ENCODE data around the gene CNTN4.
A peak's percentile ranks its signal among the peaks of the same experiment; 100 is the strongest.

The CNTN4 gene

GRCh38 chr3:2701471-2701870 is 602.8 kb downstream of the CNTN4 start:
- no peak for ATAC-seq
- Mint-ChIP-seq H3K4me3 (no peak overlapping the region), H3K36me3 (ENCODE audit: low read depth) (no peaks in the 10 kb centered on the region), H3K27ac (no peak overlapping the region), H3K27me3 (no peaks in the 10 kb centered on the region), H3K9me3 (no peaks in the 10 kb centered on the region), H3K4me1 (no peaks in the 10 kb centered on the region)
- no peak for DNase-seq

GRCh38 chr3:2706144-2706835 is 607.6 kb downstream of the CNTN4 start:
- DNase-seq, result no peak
- ATAC-seq, result no peak

DNA sequence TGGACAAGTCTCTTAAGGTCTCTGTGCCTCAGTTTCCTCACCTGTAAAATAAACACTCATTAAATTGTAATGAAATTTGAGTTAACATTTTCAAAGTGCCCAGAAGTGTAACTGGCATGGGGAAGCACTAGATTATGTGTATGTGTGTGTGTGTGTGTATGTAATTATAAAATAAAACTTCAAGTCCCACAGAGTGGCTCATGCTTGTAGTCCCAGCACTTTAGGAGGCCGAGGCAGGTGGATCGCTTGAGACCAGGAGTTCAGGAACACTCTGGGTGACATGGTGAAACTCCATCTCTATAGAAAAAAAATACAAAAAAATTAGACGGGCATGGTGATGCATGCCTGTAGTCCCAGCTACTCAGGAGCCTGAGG is 608.2 kb downstream of the CNTN4 start:
- H3K4me3 Mint-ChIP-seq, result no peak overlapping the region
- H3K27ac Mint-ChIP-seq, result no peak overlapping the region
- H3K9me3 Mint-ChIP-seq, result no peaks in the 10 kb centered on the region
- DNase-seq (no peak), ATAC-seq (no peak)
- no peaks in the 10 kb centered on the region for H3K4me1 Mint-ChIP-seq
- H3K36me3 Mint-ChIP-seq (ENCODE audit: low read depth), result no peaks in the 10 kb centered on the region
- no peaks in the 10 kb centered on the region for H3K27me3 Mint-ChIP-seq

More at GRCh38 chr3:2706144-2706835, 607.6 kb downstream of the CNTN4 start:
- Mint-ChIP-seq H3K4me1 (no peaks in the 10 kb centered on the region), H3K36me3 (ENCODE audit: low read depth) (no peaks in the 10 kb centered on the region), H3K27ac (no peak overlapping the region), H3K4me3 (no peak overlapping the region), H3K9me3 (no peaks in the 10 kb centered on the region), H3K27me3 (no peaks in the 10 kb centered on the region)

DNA sequence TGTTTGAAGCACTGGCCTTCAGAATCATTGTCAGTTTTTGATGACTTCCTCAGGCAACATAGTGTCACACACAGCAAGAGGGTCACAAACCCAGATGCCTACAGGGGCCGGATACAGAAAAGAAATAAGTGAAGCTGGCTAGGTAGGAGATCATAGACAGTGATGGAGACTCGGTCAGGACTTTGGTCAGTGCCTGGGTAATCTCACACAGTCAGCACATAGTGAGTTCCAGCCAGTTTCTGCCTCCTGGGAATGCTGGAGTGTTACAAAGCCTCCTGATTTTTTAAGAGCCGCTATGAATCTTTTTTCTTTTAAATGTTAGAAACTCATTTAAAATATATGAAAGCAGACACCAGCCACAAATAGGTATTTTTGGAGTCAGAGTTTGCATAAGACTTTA is 612.4 kb downstream of the CNTN4 start:
- ATAC-seq (no peak), DNase-seq (no peak)
- Mint-ChIP-seq H3K4me1 (no peaks in the 10 kb centered on the region), H3K36me3 (ENCODE audit: low read depth) (no peaks in the 10 kb centered on the region), H3K27me3 (no peaks in the 10 kb centered on the region), H3K27ac (no peak overlapping the region), H3K9me3 (no peaks in the 10 kb centered on the region), H3K4me3 (no peak overlapping the region)

DNA sequence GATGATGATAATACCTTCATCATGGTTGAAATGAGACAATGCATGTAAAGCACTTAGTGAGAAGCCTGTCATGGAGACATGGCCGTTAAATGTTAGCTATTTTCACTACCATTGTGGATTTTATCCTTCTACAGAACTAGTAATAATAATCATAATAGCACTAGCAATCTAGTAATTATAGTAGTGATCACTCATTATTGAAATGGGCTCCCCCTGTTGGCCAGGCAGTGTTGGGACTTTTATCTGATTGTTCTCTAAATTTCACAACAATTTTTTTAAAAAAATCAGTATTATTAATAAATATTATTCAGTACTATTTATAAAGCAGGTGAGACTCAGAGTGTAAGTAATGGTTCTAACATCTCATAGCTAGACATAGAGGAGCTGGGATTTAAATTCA is 615.3 kb downstream of the CNTN4 start:
- DNase-seq (peak; percentile 4), ATAC-seq (no peak)
- H3K4me1 Mint-ChIP-seq, result no peaks in the 10 kb centered on the region
- no peak overlapping the region for H3K27ac Mint-ChIP-seq
- no peak overlapping the region for H3K4me3 Mint-ChIP-seq
- H3K36me3 Mint-ChIP-seq (ENCODE audit: low read depth), result no peaks in the 10 kb centered on the region
- no peaks in the 10 kb centered on the region for H3K9me3 Mint-ChIP-seq
- H3K27me3 Mint-ChIP-seq, result no peaks in the 10 kb centered on the region

- no peaks in the 10 kb centered on the region for H3K9me3 Mint-ChIP-seq
- ATAC-seq (no peak), DNase-seq (no peak)
- H3K27me3 Mint-ChIP-seq, result no peaks in the 10 kb centered on the region
- H3K4me1 Mint-ChIP-seq, result no peaks in the 10 kb centered on the region
- H3K27ac Mint-ChIP-seq, result no peak overlapping the region
- no peak overlapping the region for H3K4me3 Mint-ChIP-seq
- H3K36me3 Mint-ChIP-seq (ENCODE audit: low read depth), result no peaks in the 10 kb centered on the region
Measured at GRCh38 chr3:2714834-2715233, 616.2 kb downstream of the CNTN4 start.

- Mint-ChIP-seq H3K9me3 (no peaks in the 10 kb centered on the region), H3K27ac (no peak overlapping the region), H3K36me3 (ENCODE audit: low read depth) (no peaks in the 10 kb centered on the region), H3K27me3 (no peaks in the 10 kb centered on the region), H3K4me3 (no peak overlapping the region), H3K4me1 (no peaks in the 10 kb centered on the region)
- no peak for ATAC-seq
- no peak for DNase-seq
Measured at GRCh38 chr3:2727101-2727500, 628.4 kb downstream of the CNTN4 start.

- Mint-ChIP-seq H3K36me3 (ENCODE audit: low read depth) (no peaks in the 10 kb centered on the region), H3K9me3 (no peaks in the 10 kb centered on the region), H3K27ac (no peak overlapping the region), H3K4me1 (no peaks in the 10 kb centered on the region), H3K27me3 (no peaks in the 10 kb centered on the region), H3K4me3 (no peak overlapping the region)
- ATAC-seq, result no peak
- no peak for DNase-seq
Measured at GRCh38 chr3:2727610-2728318, 629.1 kb downstream of the CNTN4 start.

- Mint-ChIP-seq H3K4me1 (no peaks in the 10 kb centered on the region), H3K9me3 (no peaks in the 10 kb centered on the region), H3K36me3 (ENCODE audit: low read depth) (no peaks in the 10 kb centered on the region), H3K27me3 (peaks cover 2% of the 10 kb centered on the region), H3K27ac (no peak overlapping the region), H3K4me3 (no peak overlapping the region)
- DNase-seq (no peak), ATAC-seq (no peak)
Measured at GRCh38 chr3:2731843-2732242, 633.2 kb downstream of the CNTN4 start.

DNA sequence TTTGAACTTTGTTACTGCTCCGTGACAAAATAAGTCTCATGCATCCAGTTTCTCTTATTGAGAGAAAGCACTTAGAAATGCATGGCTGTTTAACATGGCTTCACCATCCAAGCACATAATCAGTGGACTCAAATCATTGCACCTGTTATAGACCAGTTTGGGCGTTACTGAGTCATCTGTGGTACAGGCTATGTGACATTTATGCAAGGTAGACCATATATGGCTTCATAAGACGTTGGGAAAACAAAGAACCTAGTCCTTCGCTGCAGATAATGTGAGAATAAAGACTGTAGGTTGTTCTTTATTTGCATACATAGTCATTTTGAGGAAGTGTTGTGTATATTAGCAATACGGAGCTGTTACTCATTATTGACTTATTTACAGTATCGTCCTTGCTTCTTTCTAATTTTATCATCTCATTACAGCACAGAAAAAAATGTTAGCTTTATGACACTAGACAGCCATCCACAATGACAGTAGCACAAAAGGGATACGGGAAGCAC is 636.8 kb downstream of the CNTN4 start:
- Mint-ChIP-seq H3K4me3 (no peak overlapping the region), H3K4me1 (no peaks in the 10 kb centered on the region), H3K27ac (no peak overlapping the region), H3K27me3 (peaks cover 2% of the 10 kb centered on the region), H3K9me3 (no peaks in the 10 kb centered on the region), H3K36me3 (ENCODE audit: low read depth) (no peaks in the 10 kb centered on the region)
- ATAC-seq (no peak), DNase-seq (no peak)

- H3K9me3 Mint-ChIP-seq, result no peaks in the 10 kb centered on the region
- no peaks in the 10 kb centered on the region for H3K4me1 Mint-ChIP-seq
- no peak for ATAC-seq
- DNase-seq, result no peak
- no peaks in the 10 kb centered on the region for H3K36me3 Mint-ChIP-seq (ENCODE audit: low read depth)
- no peaks in the 10 kb centered on the region for H3K27me3 Mint-ChIP-seq
- no peak overlapping the region for H3K4me3 Mint-ChIP-seq
- no peak overlapping the region for H3K27ac Mint-ChIP-seq
Measured at GRCh38 chr3:2741516-2741915, 642.9 kb downstream of the CNTN4 start.

DNA sequence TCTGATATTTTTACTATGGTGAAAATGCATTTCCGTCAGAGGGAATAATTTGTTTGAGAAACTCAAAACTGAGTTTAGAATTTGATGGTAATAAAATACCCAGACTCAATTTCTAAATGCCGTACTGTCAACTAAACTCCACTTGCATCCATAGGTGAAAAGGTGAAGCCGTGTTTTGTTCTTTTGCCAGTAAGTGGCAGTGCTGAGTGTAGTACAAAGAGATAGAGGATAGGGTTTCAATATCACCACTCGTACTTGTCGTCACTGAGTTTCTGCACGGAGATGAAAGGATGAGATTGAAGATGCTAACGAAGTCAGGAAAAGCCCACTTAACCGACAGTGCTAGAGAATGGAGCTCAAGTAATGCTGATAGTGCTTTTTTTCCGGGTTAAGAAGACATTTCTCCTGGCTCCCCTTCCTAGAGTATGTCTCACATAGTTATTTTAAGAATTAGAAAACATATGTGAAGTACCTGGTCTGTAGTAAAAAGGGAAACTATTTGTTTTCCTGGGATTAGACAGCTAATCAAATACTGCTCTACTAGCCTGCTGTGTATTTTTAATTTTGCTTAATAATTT is 666.4 kb downstream of the CNTN4 start:
- H3K9me3 Mint-ChIP-seq, result no peaks in the 10 kb centered on the region
- no peak overlapping the region for H3K4me3 Mint-ChIP-seq
- ATAC-seq (no peak), DNase-seq (no peak)
- no peaks in the 10 kb centered on the region for H3K36me3 Mint-ChIP-seq (ENCODE audit: low read depth)
- H3K27me3 Mint-ChIP-seq, result no peaks in the 10 kb centered on the region
- no peak overlapping the region for H3K27ac Mint-ChIP-seq
- no peaks in the 10 kb centered on the region for H3K4me1 Mint-ChIP-seq

DNA sequence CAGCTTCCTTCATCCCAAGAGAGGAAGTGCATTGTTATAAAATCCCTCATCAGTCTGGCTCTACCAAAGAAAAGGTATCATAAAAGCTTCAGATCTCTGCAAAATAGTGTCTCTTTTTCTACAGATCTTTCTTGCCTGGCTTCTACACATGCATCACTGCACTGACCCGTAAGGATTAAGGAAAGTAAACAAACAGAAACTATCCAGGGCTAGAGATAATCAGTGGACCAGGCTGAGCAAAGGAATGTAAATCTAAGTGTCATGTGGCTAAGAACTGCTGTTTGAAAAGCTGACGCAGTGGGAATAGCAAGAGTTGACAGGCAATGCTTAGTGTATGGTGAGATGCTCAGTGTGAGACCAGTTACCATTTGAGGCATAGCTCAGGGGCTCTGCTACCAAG is 671.8 kb downstream of the CNTN4 start:
- no peak for DNase-seq
- H3K4me1 Mint-ChIP-seq, result no peaks in the 10 kb centered on the region
- no peak overlapping the region for H3K4me3 Mint-ChIP-seq
- H3K9me3 Mint-ChIP-seq, result no peaks in the 10 kb centered on the region
- no peak for ATAC-seq
- no peak overlapping the region for H3K27ac Mint-ChIP-seq
- no peaks in the 10 kb centered on the region for H3K27me3 Mint-ChIP-seq
- H3K36me3 Mint-ChIP-seq (ENCODE audit: low read depth), result no peaks in the 10 kb centered on the region

- no peak for DNase-seq
- H3K4me3 Mint-ChIP-seq, result no peak overlapping the region
- no peaks in the 10 kb centered on the region for H3K9me3 Mint-ChIP-seq
- no peak overlapping the region for H3K27ac Mint-ChIP-seq
- H3K27me3 Mint-ChIP-seq, result no peaks in the 10 kb centered on the region
- no peaks in the 10 kb centered on the region for H3K36me3 Mint-ChIP-seq (ENCODE audit: low read depth)
- ATAC-seq, result no peak
- no peaks in the 10 kb centered on the region for H3K4me1 Mint-ChIP-seq
Measured at GRCh38 chr3:2771193-2771592, 672.5 kb downstream of the CNTN4 start.

DNA sequence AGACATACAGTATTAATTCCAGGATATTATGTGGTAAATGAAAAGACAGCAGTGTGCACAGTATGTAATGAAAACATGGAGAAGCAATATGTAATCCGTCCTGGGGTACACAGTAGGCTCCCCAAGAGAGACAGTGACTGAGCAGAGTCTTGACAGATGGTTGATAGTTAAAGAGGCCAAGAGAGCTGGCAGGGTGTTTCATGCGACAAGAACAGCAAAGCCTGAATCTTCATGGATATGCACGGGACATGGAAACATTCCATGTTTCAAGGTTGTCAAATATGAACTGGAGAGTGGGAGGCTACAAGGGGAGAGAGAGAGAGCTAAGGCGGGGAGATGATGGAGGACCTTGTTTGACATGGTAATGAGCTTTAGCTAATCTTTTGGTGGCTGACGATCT is 673.1 kb downstream of the CNTN4 start:
- ATAC-seq (no peak), DNase-seq (no peak)
- Mint-ChIP-seq H3K4me1 (no peaks in the 10 kb centered on the region), H3K27ac (no peak overlapping the region), H3K4me3 (no peak overlapping the region), H3K9me3 (no peaks in the 10 kb centered on the region), H3K36me3 (ENCODE audit: low read depth) (no peaks in the 10 kb centered on the region), H3K27me3 (no peaks in the 10 kb centered on the region)
